Measurements from ENCODE around the gene MAP9. TPM values are rescaled to one million over a fixed set of nuclear protein-coding genes. Genes with fewer than 3 reads are reported as not detected.

MAP9 gene
- total RNA-seq, 1 donor from 2014 or later, result 22.1 TPM

- Mint-ChIP-seq H3K9me3 (no peaks in the 10 kb centered on the region), H3K27me3 (no peaks in the 10 kb centered on the region), H3K4me3 (no peak overlapping the region), H3K36me3 (no peaks in the 10 kb centered on the region), H3K4me1 (ENCODE audit: unreplicated experiment) (peaks cover 12% of the 10 kb centered on the region), H3K27ac (no peak overlapping the region)
- no peak for DNase-seq (ENCODE audit: extremely low spot score, unreplicated experiment)
- no peak for TF ChIP-seq CTCF (conservative IDR thresholded peaks at IDR 0.05)
Observed at GRCh38 chr4:155400893-155401292, 24.1 kb upstream of the MAP9 start.

- no peak overlapping the region for H3K4me3 Mint-ChIP-seq
- no peaks in the 10 kb centered on the region for H3K36me3 Mint-ChIP-seq
- H3K4me1 Mint-ChIP-seq (ENCODE audit: unreplicated experiment), result peaks cover 12% of the 10 kb centered on the region
- H3K27me3 Mint-ChIP-seq, result no peaks in the 10 kb centered on the region
- H3K27ac Mint-ChIP-seq, result no peak overlapping the region
- no peak for DNase-seq (ENCODE audit: extremely low spot score, unreplicated experiment)
- H3K9me3 Mint-ChIP-seq, result no peaks in the 10 kb centered on the region
- TF ChIP-seq CTCF (conservative IDR thresholded peaks at IDR 0.05), result no peak
Observed at GRCh38 chr4:155399974-155400697, 23.4 kb upstream of the MAP9 start.

GRCh38 chr4:155392481-155393184, 15.9 kb upstream of the MAP9 start:
- H3K4me3 Mint-ChIP-seq, result no peak overlapping the region
- no peak for DNase-seq (ENCODE audit: extremely low spot score, unreplicated experiment)
- H3K27ac Mint-ChIP-seq, result no peak overlapping the region
- H3K4me1 Mint-ChIP-seq (ENCODE audit: unreplicated experiment), result no peaks in the 10 kb centered on the region
- no peak for TF ChIP-seq CTCF (conservative IDR thresholded peaks at IDR 0.05)
- peaks cover 2% of the 10 kb centered on the region for H3K27me3 Mint-ChIP-seq
- no peaks in the 10 kb centered on the region for H3K9me3 Mint-ChIP-seq
- H3K36me3 Mint-ChIP-seq, result no peaks in the 10 kb centered on the region

GRCh38 chr4:155391932-155392331, 15.2 kb upstream of the MAP9 start:
- Mint-ChIP-seq H3K4me1 (ENCODE audit: unreplicated experiment) (no peaks in the 10 kb centered on the region), H3K9me3 (no peaks in the 10 kb centered on the region), H3K27ac (no peak overlapping the region)

GRCh38 chr4:155388162-155388561, 11.4 kb upstream of the MAP9 start:
- H3K4me1 Mint-ChIP-seq (ENCODE audit: unreplicated experiment), result no peaks in the 10 kb centered on the region
- no peaks in the 10 kb centered on the region for H3K36me3 Mint-ChIP-seq
- peaks cover 6% of the 10 kb centered on the region for H3K27me3 Mint-ChIP-seq
- no peak for DNase-seq (ENCODE audit: extremely low spot score, unreplicated experiment)
- TF ChIP-seq CTCF (conservative IDR thresholded peaks at IDR 0.05), result no peak
- no peak overlapping the region for H3K4me3 Mint-ChIP-seq
- H3K27ac Mint-ChIP-seq, result no peak overlapping the region
- H3K9me3 Mint-ChIP-seq, result no peaks in the 10 kb centered on the region

More at GRCh38 chr4:155391932-155392331, 15.2 kb upstream of the MAP9 start:
- TF ChIP-seq CTCF (conservative IDR thresholded peaks at IDR 0.05), result no peak
- no peak for DNase-seq (ENCODE audit: extremely low spot score, unreplicated experiment)
- peaks cover 6% of the 10 kb centered on the region for H3K27me3 Mint-ChIP-seq
- no peaks in the 10 kb centered on the region for H3K36me3 Mint-ChIP-seq
- H3K4me3 Mint-ChIP-seq, result no peak overlapping the region
